Midbrain (tissue), 1 donor: ENCODE results near the gene FRMD1.

Source experiments
- DNase-seq: peaks from one replicate; lab custom pipeline; 2025; lab: John Stamatoyannopoulos, UW

The FRMD1 gene

GRCh38 chr6:168078943-168079405 is at the start of gene FRMD1:
TSS of gene FRMD1 (minus strand) at chr6:168079212. CDS start at chr6:168079094, 118 bp downstream.
- DNase-seq: no peak

- DNase-seq: no peak
Measured at GRCh38 chr6:168128006-168128630, 49.1 kb upstream of the FRMD1 start.

- DNase-seq: no peak
Measured at GRCh38 chr6:168127384-168127868, 48.4 kb upstream of the FRMD1 start.

GRCh38 chr6:168126566-168127383 is 47.8 kb upstream of the FRMD1 start:
- no peak for DNase-seq

GRCh38 chr6:168125429-168126001 is 46.5 kb upstream of the FRMD1 start:
- no peak for DNase-seq

- DNase-seq: no peak
Measured at GRCh38 chr6:168124921-168125320, 45.9 kb upstream of the FRMD1 start.

- no peak for DNase-seq
Measured at GRCh38 chr6:168124158-168124557, 45.1 kb upstream of the FRMD1 start.

- no peak for DNase-seq
Measured at GRCh38 chr6:168123165-168123911, 44.3 kb upstream of the FRMD1 start.

- DNase-seq: no peak
Measured at GRCh38 chr6:168122521-168122920, 43.5 kb upstream of the FRMD1 start.

GRCh38 chr6:168122011-168122410 is 43.0 kb upstream of the FRMD1 start:
- DNase-seq: no peak

- DNase-seq: no peak
Measured at GRCh38 chr6:168121303-168121665, 42.3 kb upstream of the FRMD1 start.

GRCh38 chr6:168120390-168121302 is 41.6 kb upstream of the FRMD1 start:
- DNase-seq: no peak

GRCh38 chr6:168119539-168119938 is 40.5 kb upstream of the FRMD1 start:
- DNase-seq: no peak

- DNase-seq: no peak
Measured at GRCh38 chr6:168118935-168119334, 39.9 kb upstream of the FRMD1 start.

GRCh38 chr6:168117942-168118341 is 38.9 kb upstream of the FRMD1 start:
- no peak for DNase-seq

- DNase-seq: no peak
Measured at GRCh38 chr6:168116975-168117899, 38.2 kb upstream of the FRMD1 start.

- no peak for DNase-seq
Measured at GRCh38 chr6:168116438-168116974, 37.5 kb upstream of the FRMD1 start.

- no peak for DNase-seq
Measured at GRCh38 chr6:168115748-168116437, 36.9 kb upstream of the FRMD1 start.

- no peak for DNase-seq
Measured at GRCh38 chr6:168113226-168113625, 34.2 kb upstream of the FRMD1 start.
